Stimulated activated CD4-positive, alpha-beta T cell treated with anti-CD3 and anti-CD28 coated beads, Interleukin-4, amount 100 ng/mL, for 4 hours (primary cell): ENCODE data around the gene EEA1.

Source experiments
- DNase-seq, 2 experiments: peaks; one replicate each; pipeline ENCODE4 v3.0.0-alpha.2; 2020

The EEA1 gene

GRCh38 chr12:92877904-92878303 is 51.2 kb downstream of the EEA1 start:
- DNase-seq, result no peak

DNA sequence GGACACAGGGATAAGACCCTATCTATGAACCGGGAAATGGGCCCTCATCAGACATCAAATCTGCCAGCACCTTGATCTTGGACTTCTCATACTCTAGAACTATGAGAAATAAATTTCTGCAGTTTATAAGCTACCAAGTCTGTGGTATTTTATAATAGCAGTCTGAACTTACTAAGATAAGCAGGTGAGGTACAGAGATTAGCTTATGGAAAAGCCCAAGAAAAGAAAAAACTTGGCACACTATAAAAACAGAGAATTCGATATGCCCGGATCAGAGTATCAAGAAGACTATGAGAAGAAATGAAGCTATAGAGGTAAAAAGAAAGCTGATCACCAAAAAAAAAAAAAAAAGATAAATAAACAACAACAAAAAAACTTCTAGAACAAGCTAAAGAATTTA is 52.6 kb downstream of the EEA1 start:
- DNase-seq, result no peak

DNA sequence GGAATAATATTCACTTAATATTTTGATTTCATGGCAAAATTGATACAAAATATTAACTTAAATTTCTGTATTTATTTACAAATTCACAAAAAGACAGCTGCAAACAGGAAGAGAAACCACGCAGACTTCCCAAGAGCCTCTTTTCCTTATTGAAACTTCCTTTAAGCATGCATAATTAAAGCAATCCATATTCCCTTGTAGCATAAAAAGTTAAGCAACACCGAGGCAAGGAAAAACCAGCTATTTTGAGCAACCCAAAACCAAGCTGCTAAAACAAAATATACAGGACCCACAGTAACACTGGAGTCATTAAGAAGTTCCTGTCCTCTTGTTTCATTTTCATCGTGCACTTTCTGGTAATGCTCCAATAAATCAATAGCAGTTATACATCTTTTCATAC is 58.0 kb downstream of the EEA1 start:
- no peak for DNase-seq

DNA sequence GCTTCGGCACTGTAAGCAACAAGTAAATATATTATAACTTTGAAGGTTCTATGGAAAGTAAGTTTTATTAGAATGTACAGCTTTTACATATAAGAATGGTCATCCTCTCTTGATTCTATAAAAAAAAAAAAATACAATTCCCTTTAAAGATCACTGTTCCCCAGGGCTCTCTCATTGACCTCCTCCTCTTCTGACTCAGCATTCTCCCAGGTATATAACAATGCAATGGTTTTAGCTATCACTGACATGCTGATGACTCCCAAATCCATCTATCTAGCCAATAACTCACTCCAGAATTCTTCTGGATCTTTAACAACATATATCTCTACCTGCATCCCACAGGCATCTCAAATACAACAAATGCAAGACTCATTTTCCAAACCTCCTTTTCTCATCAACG is 62.7 kb downstream of the EEA1 start:
- no peak for DNase-seq

DNA sequence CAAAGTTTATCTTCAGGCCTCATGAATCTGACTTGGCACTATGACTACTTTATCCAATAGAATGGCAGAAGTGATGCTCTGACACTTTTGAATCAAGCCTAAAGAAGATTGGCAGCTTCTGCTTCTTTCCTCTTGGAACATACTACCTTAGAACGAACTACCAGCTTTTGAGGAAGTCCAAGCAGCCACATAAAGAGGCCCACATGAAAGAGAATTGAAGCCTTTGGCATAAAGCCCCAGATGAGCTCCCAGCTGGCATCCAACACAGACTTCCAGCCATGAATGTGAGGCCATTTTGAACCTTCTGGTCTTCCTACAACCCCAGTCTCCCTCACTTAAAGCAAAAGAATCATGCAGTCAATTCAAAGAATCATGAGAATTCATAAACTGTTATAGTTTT is 65.8 kb downstream of the EEA1 start:
- DNase-seq, result no peak

GRCh38 chr12:92861381-92861780 is 67.7 kb downstream of the EEA1 start:
- no peak for DNase-seq

DNA sequence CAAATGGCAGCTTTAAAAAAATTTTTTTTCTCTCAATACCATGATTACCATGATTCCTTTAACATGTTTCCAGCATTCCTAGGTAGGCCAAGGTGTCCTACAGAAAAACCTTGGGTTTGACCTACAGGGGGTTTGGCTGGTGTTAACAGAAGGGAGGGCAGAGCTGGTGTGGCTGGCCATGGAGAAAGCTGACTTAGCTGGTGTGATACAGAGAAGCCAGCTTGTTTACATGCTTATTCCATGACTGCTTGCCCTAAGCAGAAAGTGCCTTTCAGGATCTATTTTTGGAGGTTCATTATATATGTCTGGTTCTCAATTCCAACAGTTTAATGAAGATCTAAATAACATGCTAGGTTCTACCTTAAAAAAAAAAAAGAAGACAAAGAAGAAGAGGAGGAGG is 68.6 kb downstream of the EEA1 start:
- DNase-seq, result no peak

GRCh38 chr12:92859650-92860386 is 69.3 kb downstream of the EEA1 start:
- DNase-seq, result no peak

- DNase-seq, result no peak
Measured at GRCh38 chr12:92857818-92858217, 71.3 kb downstream of the EEA1 start.

GRCh38 chr12:92854344-92854743 is 74.8 kb downstream of the EEA1 start:
- no peak for DNase-seq

DNA sequence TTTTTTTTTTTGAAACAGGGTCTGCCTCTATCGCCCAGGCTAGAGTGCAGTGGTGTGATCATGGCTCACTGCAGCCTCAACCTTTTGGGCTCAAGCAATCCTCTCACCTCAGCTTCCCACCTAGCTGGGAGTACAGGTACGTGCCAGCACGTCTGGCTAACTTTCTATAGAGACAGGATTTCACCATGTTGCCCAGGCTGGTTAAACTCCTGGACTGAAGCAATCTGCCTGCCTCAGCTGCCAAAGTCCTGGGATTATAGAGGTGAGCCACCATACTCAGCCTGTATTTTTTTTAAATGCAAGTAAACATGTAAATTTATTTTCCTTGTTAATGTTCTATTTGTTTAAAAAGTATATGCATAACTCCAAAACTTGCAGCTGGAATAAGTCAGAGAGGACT is 80.4 kb downstream of the EEA1 start:
- no peak for DNase-seq

GRCh38 chr12:92847368-92847767 is 81.7 kb downstream of the EEA1 start:
- DNase-seq, result no peak

DNA sequence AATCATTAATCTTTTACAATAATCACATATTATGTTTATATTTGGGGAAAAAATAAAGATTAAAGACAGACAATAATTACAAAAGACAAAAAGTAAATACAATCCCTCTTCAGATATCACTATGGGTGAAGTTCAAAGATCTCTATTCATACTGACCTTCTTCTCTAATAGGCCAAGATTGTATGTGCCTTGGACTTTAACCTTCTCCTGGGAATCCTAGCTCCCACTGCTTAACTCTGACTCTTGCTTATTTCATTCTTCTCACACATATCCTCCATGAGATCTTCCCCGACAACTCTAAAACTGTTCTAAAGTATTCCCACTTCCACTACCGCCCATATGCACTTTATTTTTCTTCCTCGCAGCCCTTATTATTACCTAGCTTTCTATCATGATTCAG is 83.8 kb downstream of the EEA1 start:
- no peak for DNase-seq

DNA sequence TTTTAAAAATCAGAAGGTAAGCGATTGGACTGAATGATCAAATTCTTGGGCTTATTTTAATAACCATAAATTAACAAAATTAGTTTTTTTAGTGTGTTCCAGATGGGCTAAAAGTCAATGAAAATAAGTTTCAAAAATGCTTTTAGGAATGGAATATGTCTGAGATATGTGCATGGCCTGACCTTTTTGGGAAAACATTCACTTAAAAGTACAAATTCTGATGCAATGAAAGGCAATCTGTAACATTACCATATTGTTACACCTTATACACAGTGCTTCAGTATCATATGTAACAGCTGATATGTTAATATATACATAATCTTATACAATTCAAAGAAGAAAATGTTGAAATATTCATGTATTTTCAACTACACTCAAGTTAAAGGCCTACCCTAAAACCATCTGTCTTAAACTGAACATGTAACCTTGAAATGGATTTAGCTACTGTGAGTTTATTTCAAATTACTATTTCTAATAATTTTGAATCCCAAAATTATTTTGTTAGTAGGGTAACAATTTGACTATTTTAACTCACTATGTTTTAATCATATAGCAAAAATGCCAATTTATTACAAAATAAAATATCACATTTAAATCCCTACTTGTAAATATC is 84.8 kb downstream of the EEA1 start:
- DNase-seq, result no peak

- no peak for DNase-seq
Measured at GRCh38 chr12:92829686-92830282, 99.3 kb downstream of the EEA1 start.

DNA sequence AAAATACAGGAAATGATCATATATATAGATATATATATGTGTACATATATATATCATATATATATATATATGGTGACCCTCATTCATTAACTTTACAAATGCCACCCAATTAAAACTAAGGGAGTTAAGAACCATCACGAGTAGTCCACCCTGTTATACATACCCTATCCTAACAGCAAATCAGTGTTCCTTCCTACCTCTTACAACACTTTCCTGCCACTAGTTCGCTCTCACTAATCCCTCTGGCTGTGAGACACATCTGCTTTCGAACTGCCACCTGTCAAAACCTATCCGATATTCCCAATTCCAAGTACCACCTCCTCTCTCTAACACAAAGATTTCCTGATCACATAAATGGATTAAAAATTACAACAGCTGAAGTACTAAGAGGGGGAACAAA is 100.5 kb downstream of the EEA1 start:
- no peak for DNase-seq

GRCh38 chr12:92827836-92828431 is 101.2 kb downstream of the EEA1 start:
- DNase-seq, result peak in 1 of 2 experiments; percentile 23

DNA sequence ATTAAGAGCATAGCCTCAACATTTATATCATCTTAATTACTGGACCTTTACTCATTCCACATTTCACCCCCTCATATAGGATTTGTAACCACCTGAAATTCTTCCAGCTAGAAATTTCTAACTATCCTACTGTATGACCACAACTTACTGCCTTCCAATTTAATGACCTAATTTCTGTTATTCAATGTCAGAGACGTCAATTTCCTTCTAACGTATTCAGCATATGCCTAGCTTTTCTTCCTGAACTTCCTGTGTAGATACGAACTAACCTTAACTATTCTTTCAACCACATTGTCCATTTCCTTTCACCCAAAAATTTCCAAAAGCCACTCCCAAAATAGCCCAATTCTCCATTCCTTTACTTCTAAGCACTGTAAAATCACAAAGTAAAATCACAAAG is 108.0 kb downstream of the EEA1 start:
- DNase-seq, result no peak

DNA sequence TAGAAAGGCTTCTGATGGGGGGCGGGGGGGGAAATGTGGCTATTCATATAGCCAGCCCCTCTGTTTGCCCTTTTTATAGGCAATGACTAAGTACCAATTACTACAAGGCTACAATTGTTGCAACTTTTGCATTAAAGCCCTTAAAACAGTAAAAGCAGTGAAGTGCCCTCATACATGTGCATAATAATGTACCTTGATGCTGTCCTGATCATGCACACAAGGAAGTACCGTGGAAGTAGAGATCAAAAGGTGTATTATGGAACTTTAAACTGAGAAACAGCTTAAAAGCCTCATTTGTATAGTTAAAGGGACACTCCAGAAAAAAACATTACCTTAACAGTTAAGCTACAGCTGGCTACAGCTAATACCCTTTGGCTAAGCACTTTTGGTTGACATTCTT is 114.5 kb downstream of the EEA1 start:
- DNase-seq, result no peak

DNA sequence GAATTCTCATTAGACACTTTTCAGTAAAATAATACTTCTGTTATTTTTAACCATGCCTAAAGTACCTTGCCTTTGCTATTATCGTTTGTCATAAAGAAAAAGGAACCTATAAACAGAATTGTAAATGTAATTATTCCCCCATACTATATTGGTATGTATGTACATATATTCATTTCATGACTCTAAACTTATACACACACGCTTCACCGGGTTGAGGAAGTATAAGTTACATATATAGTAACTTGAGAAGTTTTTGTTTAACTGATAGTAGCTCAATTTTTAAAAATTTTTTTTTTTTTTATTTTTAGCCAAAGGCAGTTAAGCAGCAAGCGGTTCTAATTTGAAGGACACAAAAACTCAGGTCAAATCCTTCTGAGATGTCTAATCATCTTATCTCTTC is 118.7 kb downstream of the EEA1 start:
- no peak for DNase-seq

GRCh38 chr12:92803903-92804302 is 125.2 kb downstream of the EEA1 start:
- DNase-seq, result no peak

- DNase-seq, result no peak
Measured at GRCh38 chr12:92802906-92803305, 126.2 kb downstream of the EEA1 start.

DNA sequence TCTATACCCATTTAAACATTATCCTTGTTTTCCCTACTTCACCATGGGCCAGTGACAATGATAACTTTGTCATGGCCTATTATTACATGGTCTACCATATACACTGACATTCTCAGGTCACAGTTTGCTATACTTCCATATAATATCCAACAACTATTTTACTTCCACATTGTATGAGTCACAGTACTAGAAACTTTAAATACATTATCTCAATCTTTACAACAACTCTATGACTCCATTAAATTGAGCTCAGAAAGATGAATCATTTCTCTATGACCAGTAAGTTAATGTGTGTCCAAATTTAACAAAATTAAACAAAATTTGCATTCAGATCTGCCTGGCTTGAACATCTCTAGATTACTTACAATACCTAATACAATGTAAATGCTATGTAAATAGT is 132.4 kb downstream of the EEA1 start:
- no peak for DNase-seq

DNA sequence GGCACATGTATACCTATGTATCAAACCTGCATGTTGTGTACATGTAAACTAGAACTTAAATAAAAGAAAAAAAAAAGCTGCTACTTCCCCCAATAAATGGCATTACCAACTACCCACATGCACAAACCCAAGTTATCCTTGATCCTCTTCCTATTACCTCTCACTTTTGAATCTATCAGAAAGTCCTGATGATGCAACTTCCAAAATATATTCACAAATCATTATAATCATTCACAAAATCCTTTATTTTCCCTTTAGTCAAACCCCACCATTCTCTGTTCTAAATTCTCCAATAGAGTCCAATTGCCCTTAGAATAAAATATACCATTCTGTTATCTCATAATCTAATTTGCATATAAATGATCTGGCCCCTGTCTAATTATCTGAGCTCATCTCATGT is 134.3 kb downstream of the EEA1 start:
- DNase-seq, result no peak
